IMR-90 (cell line): ENCODE data around the gene EFNA5. TPM values are rescaled to one million over a fixed set of nuclear protein-coding genes. Genes with fewer than 3 reads are reported as not detected.

ENCODE experiments used
- ATAC-seq: fragments of 200-7000 bp; cut with Tn5 transposase; 2 replicates; pipeline ENCODE4 v1.9.1; 2020; ENCODE audit warnings: low read depth, mild to moderate bottlenecking, moderate library complexity
- BruUV-seq: library from RNA; stranded (reverse); fragments of 400-500 nt; replicated peaks from 2 replicates; lab custom pipeline; 2021; lab: Mats Ljungman, UMichigan
- CTCF ChIA-PET: fragments of 300-600 bp; formaldehyde crosslinking; extraction: SDS; loops from one replicate; lab custom pipeline; 2021; ENCODE audit warnings: antibody characterized with exemption; lab: Yijun Ruan, JAX
- POLR2A ChIA-PET: fragments of 300-600 bp; sonication (Branson Sonifier 250); formaldehyde crosslinking; loops from one replicate; lab custom pipeline; 2022; ENCODE audit warnings: antibody characterized with exemption; ENCODE audit not compliant: unreplicated experiment; lab: Charles Lee
- DNase-seq: peaks from one replicate; pipeline ENCODE4 v3.0.0; 2013
- H2AFZ ChIP-seq: replicated peaks from 2 replicates; pipeline ENCODE3; 2013; ENCODE audit warnings: low read length, mild to moderate bottlenecking; ENCODE audit not compliant: poor library complexity
- H2AK5ac ChIP-seq: 2 replicates; pipeline ENCODE4 v1.6.1; 2013; ENCODE audit warnings: low read depth, low read length, inconsistent platforms
- H2AK9ac ChIP-seq: replicated peaks from 2 replicates; pipeline ENCODE3; 2013; ENCODE audit warnings: mild to moderate bottlenecking, low read depth, low read length, moderate library complexity; ENCODE audit not compliant: poor library complexity
- H2BK120ac ChIP-seq: 2 replicates; pipeline ENCODE4 v1.6.1; 2013; ENCODE audit warnings: low read depth, low read length, inconsistent platforms
- H2BK15ac ChIP-seq: 3 replicates; pipeline ENCODE4 v1.6.1; 2013; ENCODE audit warnings: low read depth, low read length, inconsistent platforms
- H2BK20ac ChIP-seq: 2 replicates; pipeline ENCODE4 v1.6.1; 2013; ENCODE audit warnings: low read depth, mild to moderate bottlenecking, inconsistent platforms, low read length, moderate library complexity
- H2BK5ac ChIP-seq: 2 replicates; pipeline ENCODE4 v1.6.1; 2013; ENCODE audit warnings: mild to moderate bottlenecking, low read depth, low read length, inconsistent platforms; ENCODE audit not compliant: poor library complexity, severe bottlenecking
- H3K14ac ChIP-seq: replicated peaks from 2 replicates; pipeline ENCODE4 v1.6.1; 2013; ENCODE audit warnings: low read depth, low read length, inconsistent platforms
- H3K18ac ChIP-seq: 2 replicates; pipeline ENCODE4 v1.6.1; 2013; ENCODE audit warnings: low read depth, low read length, control low read depth
- H3K23ac ChIP-seq: 2 replicates; pipeline ENCODE4 v1.6.1; 2013; ENCODE audit warnings: low read depth, low read length, inconsistent platforms
- H3K27ac ChIP-seq: 2 replicates; pipeline ENCODE4 v1.5.1; 2013; ENCODE audit warnings: mild to moderate bottlenecking, control low read depth, low read length; ENCODE audit not compliant: insufficient read depth
- H3K27me3 ChIP-seq: 2 replicates; pipeline ENCODE4 v1.6.1; 2013; ENCODE audit warnings: low read length; ENCODE audit not compliant: control insufficient read depth, insufficient read depth
- H3K36me3 ChIP-seq: 2 replicates; pipeline ENCODE4 v1.6.1; 2013; ENCODE audit warnings: low read length, mixed read lengths; ENCODE audit not compliant: control insufficient read depth, insufficient read depth
- H3K4ac ChIP-seq: 2 replicates; pipeline ENCODE4 v1.6.1; 2013; ENCODE audit warnings: low read depth, low read length, inconsistent platforms
- H3K4me1 ChIP-seq: 2 replicates; pipeline ENCODE4 v1.6.1; 2013; ENCODE audit warnings: low read length, mixed read lengths; ENCODE audit not compliant: control insufficient read depth, insufficient read depth
- H3K4me2 ChIP-seq: 2 replicates; pipeline ENCODE4 v1.6.1; 2013; ENCODE audit warnings: low read depth, mild to moderate bottlenecking, control low read depth, low read length, moderate library complexity
- H3K4me3 ChIP-seq: 2 replicates; pipeline ENCODE4 v1.5.1; 2013; ENCODE audit warnings: low read depth, mild to moderate bottlenecking, control low read depth, low read length, moderate library complexity; ENCODE audit not compliant: insufficient read depth
- H3K56ac ChIP-seq: 2 replicates; pipeline ENCODE4 v1.6.1; 2013; ENCODE audit warnings: low read length, inconsistent platforms; ENCODE audit not compliant: insufficient read depth; ENCODE audit errors: extremely low read depth
- H3K79me1 ChIP-seq, 2 experiments: 2 replicates each; pipeline ENCODE4 v1.6.1; 2013; ENCODE audit warnings: low read length in 2 of 2, inconsistent platforms in 1 of 2, low read depth in 1 of 2
- H3K9ac ChIP-seq: 2 replicates; pipeline ENCODE4 v1.6.1; 2013; ENCODE audit warnings: low read depth, low read length, control low read depth
- H3K9me1 ChIP-seq: 2 replicates; pipeline ENCODE4 v1.6.1; 2013; ENCODE audit warnings: low read length, inconsistent platforms; ENCODE audit not compliant: insufficient read depth
- H3K9me3 ChIP-seq: 2 replicates; pipeline ENCODE4 v1.6.1; 2013; ENCODE audit warnings: low read length; ENCODE audit not compliant: control insufficient read depth, insufficient read depth
- H4K20me1 ChIP-seq: 2 replicates; pipeline ENCODE4 v1.6.1; 2013; ENCODE audit warnings: low read length, inconsistent platforms; ENCODE audit not compliant: insufficient read depth
- H4K5ac ChIP-seq: 2 replicates; pipeline ENCODE4 v1.6.1; 2013; ENCODE audit warnings: mild to moderate bottlenecking, low read depth, low read length, control low read depth
- H4K8ac ChIP-seq, 2 experiments: 2 replicates each; pipeline ENCODE4 v1.6.1; 2013; ENCODE audit warnings: low read depth in 2 of 2, low read length in 2 of 2, control low read depth in 1 of 2, inconsistent platforms in 1 of 2
- H4K91ac ChIP-seq: 2 replicates; pipeline ENCODE4 v1.6.1; 2013; ENCODE audit warnings: low read depth, low read length, inconsistent platforms; ENCODE audit not compliant: insufficient read depth
- BHLHE40 ChIP-seq: fragments of 150-350 bp; IDR thresholded peaks from 2 replicates; pipeline ENCODE4 v1.6.1; 2016; ENCODE audit warnings: mild to moderate bottlenecking, low read depth, low read length
- CHD1 ChIP-seq: IDR thresholded peaks from 2 replicates; pipeline ENCODE4 v1.6.1; 2012; ENCODE audit warnings: low read depth, low read length, improper control_type of control experiment
- FOS ChIP-seq: fragments of 150-350 bp; IDR thresholded peaks from 2 replicates; pipeline ENCODE4 v1.6.1; 2016; ENCODE audit warnings: low read depth, low read length
- MAZ ChIP-seq: IDR thresholded peaks from 2 replicates; pipeline ENCODE4 v1.6.1; 2012; ENCODE audit warnings: low read depth, mild to moderate bottlenecking, low read length, improper control_type of control experiment, moderate library complexity, borderline replicate concordance
- MXI1 ChIP-seq: IDR thresholded peaks from 2 replicates; pipeline ENCODE4 v1.6.1; 2012; ENCODE audit warnings: low read depth, mild to moderate bottlenecking, low read length, moderate library complexity, borderline replicate concordance
- NFE2L2 ChIP-seq: fragments of 150-350 bp; IDR thresholded peaks from 2 replicates; pipeline ENCODE4 v1.6.1; 2016; ENCODE audit warnings: low read depth, mild to moderate bottlenecking, low read length
- POLR2A ChIP-seq: IDR thresholded peaks from 2 replicates; pipeline ENCODE4 v1.6.1; 2012; ENCODE audit warnings: mild to moderate bottlenecking, low read depth, low read length
- RAD21 ChIP-seq: IDR thresholded peaks from 2 replicates; pipeline ENCODE4 v1.6.1; 2012; ENCODE audit warnings: low read length, improper control_type of control experiment
- RCOR1 ChIP-seq: IDR thresholded peaks from 2 replicates; pipeline ENCODE4 v1.6.1; 2012; ENCODE audit warnings: mild to moderate bottlenecking, low read length, improper control_type of control experiment; ENCODE audit not compliant: insufficient replicate concordance
- RFX5 ChIP-seq: IDR thresholded peaks from 2 replicates; pipeline ENCODE4 v1.8.0; 2012; ENCODE audit warnings: low read depth, mild to moderate bottlenecking, low read length, moderate library complexity
- SMC3 ChIP-seq: fragments of 150-350 bp; IDR thresholded peaks from 2 replicates; pipeline ENCODE4 v1.6.1; 2016; ENCODE audit warnings: low read depth, mild to moderate bottlenecking, antibody characterized with exemption, low read length, moderate library complexity
- WGBS, 2 experiments: methylation state at CpG; one replicate each; pipeline versions ENCODE4 v1.1.5 to v1.1.7; 2013; ENCODE audit warnings: missing lambda C conversion rate in 2 of 2; ENCODE audit not compliant: insufficient read length in 1 of 2; ENCODE audit errors: extremely low coverage in 2 of 2; 5-methylcytosine and 5-hydroxymethylcytosine counted together
- dilution Hi-C: fragments of 300-500 bp; cut with HindIII; formaldehyde crosslinking; loops from one replicate; pipeline ENCODE4 v1.14.3; 2018; ENCODE audit warnings: low sequenced_read_pairs; ENCODE audit not compliant: unreplicated experiment
- in situ Hi-C: fragments of 300-500 bp; cut with MboI; formaldehyde crosslinking; loops from 3 replicates; pipeline ENCODE4 v1.14.3; 2019; ENCODE audit warnings: low sequenced_read_pairs, inconsistent platforms, mixed read lengths
- intact Hi-C: fragments of 100-400 bp; cut with micrococcal nuclease; formaldehyde crosslinking; loops from 2 replicates; pipeline ENCODE4 v1.10.0; 2022
- polyA plus RNA-seq, 3 experiments: library from polyadenylated mRNA; depleted of rRNA; stranded (reverse); fragments of >200 nt; gene quantifications; 2 replicates each; pipeline ENCODE4 v1.2.3, GENCODE V29; 2012; ENCODE audit warnings: low replicate concordance in 1 of 3
- total RNA-seq: library from RNA; depleted of rRNA; stranded (reverse); fragments of >200 nt; gene quantifications from 2 replicates; pipeline ENCODE4 v1.2.3, GENCODE V29; 2012
- TF ChIP-seq, protein P1 (sequence below): fragments of 150-350 bp; IDR thresholded peaks from 2 replicates; pipeline ENCODE4 v1.6.1; 2016; ENCODE audit warnings: low read depth, mild to moderate bottlenecking, low read length, moderate library complexity, borderline replicate concordance
- TF ChIP-seq, protein P2 (sequence below): conservative IDR thresholded peaks from 2 replicates; pipeline ENCODE4 v1.5.1; 2012; ENCODE audit warnings: mild to moderate bottlenecking, low read depth, low read length, improper control_type of control experiment

Gene EFNA5
- total and polyA plus RNA-seq, 2 of the 4 experiments (the other 2 are of a cell fraction), result 1.5 to 1.6 TPM

- WGBS, 2 experiments, result 80% methylated on average over 1 of the region's 1 CpG; no CpG with 5 or more reads in 1 of the 2 experiments
- Histone ChIP-seq H2BK15ac (no peak overlapping the region), H2AFZ (no peak overlapping the region), H2BK5ac (no peak overlapping the region), H3K27ac (no peak overlapping the region), H3K36me3 (no peaks in the 10 kb centered on the region), H3K23ac (no peak overlapping the region), H3K18ac (no peak overlapping the region), H3K9me3 (no peaks in the 10 kb centered on the region), H3K14ac (no peak overlapping the region), H3K79me1 (no peaks in the 10 kb centered on the region), H2AK5ac (no peak overlapping the region), H3K4me2 (no peak overlapping the region), H3K4me3 (no peak overlapping the region), H3K56ac (no peak overlapping the region), H3K9me1 (no peaks in the 10 kb centered on the region), H4K91ac (no peak overlapping the region), H2BK20ac (no peak overlapping the region), H4K20me1 (no peaks in the 10 kb centered on the region), H3K4me1 (no peaks in the 10 kb centered on the region), H2AK9ac (no peak overlapping the region), H4K5ac (no peak overlapping the region), H2BK120ac (no peak overlapping the region), H3K4ac (no peak overlapping the region), H3K27me3 (no peaks in the 10 kb centered on the region), H4K8ac (no peak overlapping the region), H3K9ac (no peak overlapping the region)
- BruUV-seq, result no TSS peak
- ChIA-PET CTCF (no interaction called here), POLR2A (no interaction called here)
- ATAC-seq (no peak), DNase-seq (no peak)
- intact Hi-C loops, result no loop called here
- in situ Hi-C loops, result no loop called here
- dilution Hi-C loops, result no loop called here
- TF ChIP-seq SMC3, result no peak
- no peak for TF ChIP-seq FOS
- TF ChIP-seq CHD1, result no peak
- TF ChIP-seq RCOR1, result no peak
- TF ChIP-seq, protein P1, sequence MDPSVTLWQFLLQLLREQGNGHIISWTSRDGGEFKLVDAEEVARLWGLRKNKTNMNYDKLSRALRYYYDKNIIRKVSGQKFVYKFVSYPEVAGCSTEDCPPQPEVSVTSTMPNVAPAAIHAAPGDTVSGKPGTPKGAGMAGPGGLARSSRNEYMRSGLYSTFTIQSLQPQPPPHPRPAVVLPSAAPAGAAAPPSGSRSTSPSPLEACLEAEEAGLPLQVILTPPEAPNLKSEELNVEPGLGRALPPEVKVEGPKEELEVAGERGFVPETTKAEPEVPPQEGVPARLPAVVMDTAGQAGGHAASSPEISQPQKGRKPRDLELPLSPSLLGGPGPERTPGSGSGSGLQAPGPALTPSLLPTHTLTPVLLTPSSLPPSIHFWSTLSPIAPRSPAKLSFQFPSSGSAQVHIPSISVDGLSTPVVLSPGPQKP, result no peak
- no peak for TF ChIP-seq POLR2A
- TF ChIP-seq, protein P2, sequence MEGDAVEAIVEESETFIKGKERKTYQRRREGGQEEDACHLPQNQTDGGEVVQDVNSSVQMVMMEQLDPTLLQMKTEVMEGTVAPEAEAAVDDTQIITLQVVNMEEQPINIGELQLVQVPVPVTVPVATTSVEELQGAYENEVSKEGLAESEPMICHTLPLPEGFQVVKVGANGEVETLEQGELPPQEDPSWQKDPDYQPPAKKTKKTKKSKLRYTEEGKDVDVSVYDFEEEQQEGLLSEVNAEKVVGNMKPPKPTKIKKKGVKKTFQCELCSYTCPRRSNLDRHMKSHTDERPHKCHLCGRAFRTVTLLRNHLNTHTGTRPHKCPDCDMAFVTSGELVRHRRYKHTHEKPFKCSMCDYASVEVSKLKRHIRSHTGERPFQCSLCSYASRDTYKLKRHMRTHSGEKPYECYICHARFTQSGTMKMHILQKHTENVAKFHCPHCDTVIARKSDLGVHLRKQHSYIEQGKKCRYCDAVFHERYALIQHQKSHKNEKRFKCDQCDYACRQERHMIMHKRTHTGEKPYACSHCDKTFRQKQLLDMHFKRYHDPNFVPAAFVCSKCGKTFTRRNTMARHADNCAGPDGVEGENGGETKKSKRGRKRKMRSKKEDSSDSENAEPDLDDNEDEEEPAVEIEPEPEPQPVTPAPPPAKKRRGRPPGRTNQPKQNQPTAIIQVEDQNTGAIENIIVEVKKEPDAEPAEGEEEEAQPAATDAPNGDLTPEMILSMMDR, result no peak
- TF ChIP-seq MAZ, result no peak
- no peak for TF ChIP-seq RAD21
- no peak for TF ChIP-seq BHLHE40
- TF ChIP-seq NFE2L2, result no peak
- TF ChIP-seq MXI1, result no peak
- no peak for TF ChIP-seq RFX5
Observed at GRCh38 chr5:107717816-107718215, 47.1 kb upstream of the EFNA5 start.
